ENCODE data around the gene ABHD14A. TPM values are rescaled to one million over a fixed set of nuclear protein-coding genes. Genes with fewer than 3 reads are reported as not detected.

The ABHD14A gene
- total and polyA plus RNA-seq, 2 of the 13 experiments (the other 11 are each of a cell fraction or from before 2014, with no cell fraction given): 29.5 to 46.9 TPM

DNA sequence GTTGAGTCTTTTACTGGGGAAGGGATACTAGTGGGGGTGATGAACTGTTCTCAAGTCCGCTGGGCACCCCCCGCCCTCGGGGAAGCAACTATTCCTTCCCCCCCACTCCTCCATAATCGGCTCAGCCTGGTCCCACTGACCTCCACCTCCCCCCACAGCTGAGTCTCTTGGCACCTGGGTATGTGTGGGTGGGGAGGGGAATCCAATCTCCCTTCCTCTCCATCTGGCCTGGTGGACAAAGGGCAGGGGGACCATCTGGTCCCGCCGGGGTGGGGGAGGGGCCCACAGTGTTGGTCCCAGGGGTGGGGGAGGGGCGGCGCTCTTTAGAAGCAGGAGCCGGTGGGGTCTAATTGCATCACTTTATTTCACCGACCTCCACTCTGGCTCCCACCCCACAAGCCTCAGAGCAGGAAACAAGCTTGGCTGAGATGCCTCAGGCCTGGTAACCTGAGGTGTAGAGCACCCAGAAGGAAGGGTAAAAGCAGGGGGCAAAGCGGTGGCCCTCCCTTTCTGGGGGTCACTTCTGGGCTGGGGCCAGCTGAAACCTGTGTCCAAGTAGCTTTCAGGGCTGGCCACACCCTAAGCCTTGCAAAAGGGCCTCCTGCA, 6.6 kb upstream of the ABHD14A start (continued):
- TF ChIP-seq PHB2 (IDR thresholded peaks at IDR 0.05; ENCODE audit: partially characterized antibody) (no peak), WIZ (CRISPR knock-in tag; IDR thresholded peaks at IDR 0.05) (no peak), MAFG (CRISPR knock-in tag; IDR thresholded peaks at IDR 0.05) (no peak), FOXO1 (CRISPR knock-in tag; IDR thresholded peaks at IDR 0.05) (no peak), RARG (CRISPR knock-in tag; IDR thresholded peaks at IDR 0.05; ENCODE audit: low read depth) (no peak), NR2F1 (CRISPR knock-in tag; IDR thresholded peaks at IDR 0.05) (no peak), ZNF557 (CRISPR knock-in tag; IDR thresholded peaks at IDR 0.05) (no peak), RFX5 (IDR thresholded peaks at IDR 0.05; ENCODE audit: low read depth, low read length) (no peak), TCF12 (IDR thresholded peaks at IDR 0.05) (no peak), TCF12 (CRISPR knock-in tag; IDR thresholded peaks at IDR 0.05) (no peak), ZNF660 (CRISPR knock-in tag; IDR thresholded peaks at IDR 0.05; ENCODE audit: borderline replicate concordance, low read depth) (no peak)
- TF ChIP-seq, protein P1, sequence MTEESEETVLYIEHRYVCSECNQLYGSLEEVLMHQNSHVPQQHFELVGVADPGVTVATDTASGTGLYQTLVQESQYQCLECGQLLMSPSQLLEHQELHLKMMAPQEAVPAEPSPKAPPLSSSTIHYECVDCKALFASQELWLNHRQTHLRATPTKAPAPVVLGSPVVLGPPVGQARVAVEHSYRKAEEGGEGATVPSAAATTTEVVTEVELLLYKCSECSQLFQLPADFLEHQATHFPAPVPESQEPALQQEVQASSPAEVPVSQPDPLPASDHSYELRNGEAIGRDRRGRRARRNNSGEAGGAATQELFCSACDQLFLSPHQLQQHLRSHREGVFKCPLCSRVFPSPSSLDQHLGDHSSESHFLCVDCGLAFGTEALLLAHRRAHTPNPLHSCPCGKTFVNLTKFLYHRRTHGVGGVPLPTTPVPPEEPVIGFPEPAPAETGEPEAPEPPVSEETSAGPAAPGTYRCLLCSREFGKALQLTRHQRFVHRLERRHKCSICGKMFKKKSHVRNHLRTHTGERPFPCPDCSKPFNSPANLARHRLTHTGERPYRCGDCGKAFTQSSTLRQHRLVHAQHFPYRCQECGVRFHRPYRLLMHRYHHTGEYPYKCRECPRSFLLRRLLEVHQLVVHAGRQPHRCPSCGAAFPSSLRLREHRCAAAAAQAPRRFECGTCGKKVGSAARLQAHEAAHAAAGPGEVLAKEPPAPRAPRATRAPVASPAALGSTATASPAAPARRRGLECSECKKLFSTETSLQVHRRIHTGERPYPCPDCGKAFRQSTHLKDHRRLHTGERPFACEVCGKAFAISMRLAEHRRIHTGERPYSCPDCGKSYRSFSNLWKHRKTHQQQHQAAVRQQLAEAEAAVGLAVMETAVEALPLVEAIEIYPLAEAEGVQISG (CRISPR knock-in tag; IDR thresholded peaks at IDR 0.05): no peak
- TF ChIP-seq, protein P2, sequence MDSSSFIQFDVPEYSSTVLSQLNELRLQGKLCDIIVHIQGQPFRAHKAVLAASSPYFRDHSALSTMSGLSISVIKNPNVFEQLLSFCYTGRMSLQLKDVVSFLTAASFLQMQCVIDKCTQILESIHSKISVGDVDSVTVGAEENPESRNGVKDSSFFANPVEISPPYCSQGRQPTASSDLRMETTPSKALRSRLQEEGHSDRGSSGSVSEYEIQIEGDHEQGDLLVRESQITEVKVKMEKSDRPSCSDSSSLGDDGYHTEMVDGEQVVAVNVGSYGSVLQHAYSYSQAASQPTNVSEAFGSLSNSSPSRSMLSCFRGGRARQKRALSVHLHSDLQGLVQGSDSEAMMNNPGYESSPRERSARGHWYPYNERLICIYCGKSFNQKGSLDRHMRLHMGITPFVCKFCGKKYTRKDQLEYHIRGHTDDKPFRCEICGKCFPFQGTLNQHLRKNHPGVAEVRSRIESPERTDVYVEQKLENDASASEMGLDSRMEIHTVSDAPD (CRISPR knock-in tag; IDR thresholded peaks at IDR 0.05): no peak
- TF ChIP-seq, protein P3, sequence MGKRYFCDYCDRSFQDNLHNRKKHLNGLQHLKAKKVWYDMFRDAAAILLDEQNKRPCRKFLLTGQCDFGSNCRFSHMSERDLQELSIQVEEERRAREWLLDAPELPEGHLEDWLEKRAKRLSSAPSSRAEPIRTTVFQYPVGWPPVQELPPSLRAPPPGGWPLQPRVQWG (CRISPR knock-in tag; IDR thresholded peaks at IDR 0.05; ENCODE audit: borderline replicate concordance, low read depth): no peak
- TF ChIP-seq, protein P4, sequence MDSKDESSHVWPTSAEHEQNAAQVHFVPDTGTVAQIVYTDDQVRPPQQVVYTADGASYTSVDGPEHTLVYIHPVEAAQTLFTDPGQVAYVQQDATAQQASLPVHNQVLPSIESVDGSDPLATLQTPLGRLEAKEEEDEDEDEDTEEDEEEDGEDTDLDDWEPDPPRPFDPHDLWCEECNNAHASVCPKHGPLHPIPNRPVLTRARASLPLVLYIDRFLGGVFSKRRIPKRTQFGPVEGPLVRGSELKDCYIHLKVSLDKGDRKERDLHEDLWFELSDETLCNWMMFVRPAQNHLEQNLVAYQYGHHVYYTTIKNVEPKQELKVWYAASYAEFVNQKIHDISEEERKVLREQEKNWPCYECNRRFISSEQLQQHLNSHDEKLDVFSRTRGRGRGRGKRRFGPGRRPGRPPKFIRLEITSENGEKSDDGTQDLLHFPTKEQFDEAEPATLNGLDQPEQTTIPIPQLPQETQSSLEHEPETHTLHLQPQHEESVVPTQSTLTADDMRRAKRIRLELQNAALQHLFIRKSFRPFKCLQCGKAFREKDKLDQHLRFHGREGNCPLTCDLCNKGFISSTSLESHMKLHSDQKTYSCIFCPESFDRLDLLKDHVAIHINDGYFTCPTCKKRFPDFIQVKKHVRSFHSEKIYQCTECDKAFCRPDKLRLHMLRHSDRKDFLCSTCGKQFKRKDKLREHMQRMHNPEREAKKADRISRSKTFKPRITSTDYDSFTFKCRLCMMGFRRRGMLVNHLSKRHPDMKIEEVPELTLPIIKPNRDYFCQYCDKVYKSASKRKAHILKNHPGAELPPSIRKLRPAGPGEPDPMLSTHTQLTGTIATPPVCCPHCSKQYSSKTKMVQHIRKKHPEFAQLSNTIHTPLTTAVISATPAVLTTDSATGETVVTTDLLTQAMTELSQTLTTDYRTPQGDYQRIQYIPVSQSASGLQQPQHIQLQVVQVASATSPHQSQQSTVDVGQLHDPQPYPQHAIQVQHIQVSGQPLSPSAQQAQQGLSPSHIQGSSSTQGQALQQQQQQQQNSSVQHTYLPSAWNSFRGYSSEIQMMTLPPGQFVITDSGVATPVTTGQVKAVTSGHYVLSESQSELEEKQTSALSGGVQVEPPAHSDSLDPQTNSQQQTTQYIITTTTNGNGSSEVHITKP (CRISPR knock-in tag; IDR thresholded peaks at IDR 0.05; ENCODE audit: low read depth): no peak
- TF ChIP-seq, protein P5, sequence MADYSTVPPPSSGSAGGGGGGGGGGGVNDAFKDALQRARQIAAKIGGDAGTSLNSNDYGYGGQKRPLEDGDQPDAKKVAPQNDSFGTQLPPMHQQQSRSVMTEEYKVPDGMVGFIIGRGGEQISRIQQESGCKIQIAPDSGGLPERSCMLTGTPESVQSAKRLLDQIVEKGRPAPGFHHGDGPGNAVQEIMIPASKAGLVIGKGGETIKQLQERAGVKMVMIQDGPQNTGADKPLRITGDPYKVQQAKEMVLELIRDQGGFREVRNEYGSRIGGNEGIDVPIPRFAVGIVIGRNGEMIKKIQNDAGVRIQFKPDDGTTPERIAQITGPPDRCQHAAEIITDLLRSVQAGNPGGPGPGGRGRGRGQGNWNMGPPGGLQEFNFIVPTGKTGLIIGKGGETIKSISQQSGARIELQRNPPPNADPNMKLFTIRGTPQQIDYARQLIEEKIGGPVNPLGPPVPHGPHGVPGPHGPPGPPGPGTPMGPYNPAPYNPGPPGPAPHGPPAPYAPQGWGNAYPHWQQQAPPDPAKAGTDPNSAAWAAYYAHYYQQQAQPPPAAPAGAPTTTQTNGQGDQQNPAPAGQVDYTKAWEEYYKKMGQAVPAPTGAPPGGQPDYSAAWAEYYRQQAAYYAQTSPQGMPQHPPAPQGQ (CRISPR knock-in tag; IDR thresholded peaks at IDR 0.05; ENCODE audit: borderline replicate concordance): no peak
- TF ChIP-seq, protein P6, sequence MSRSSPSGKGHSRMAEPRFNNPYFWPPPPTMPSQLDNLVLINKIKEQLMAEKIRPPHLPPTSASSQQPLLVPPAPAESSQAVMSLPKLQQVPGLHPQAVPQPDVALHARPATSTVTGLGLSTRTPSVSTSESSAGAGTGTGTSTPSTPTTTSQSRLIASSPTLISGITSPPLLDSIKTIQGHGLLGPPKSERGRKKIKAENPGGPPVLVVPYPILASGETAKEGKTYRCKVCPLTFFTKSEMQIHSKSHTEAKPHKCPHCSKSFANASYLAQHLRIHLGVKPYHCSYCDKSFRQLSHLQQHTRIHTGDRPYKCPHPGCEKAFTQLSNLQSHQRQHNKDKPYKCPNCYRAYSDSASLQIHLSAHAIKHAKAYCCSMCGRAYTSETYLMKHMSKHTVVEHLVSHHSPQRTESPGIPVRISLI (CRISPR knock-in tag; IDR thresholded peaks at IDR 0.05; ENCODE audit: borderline replicate concordance): no peak

Measured in HepG2 (cell line).